Liver (tissue), 9 donors: ENCODE results near the gene TNS1. TPM values are rescaled to one million over a fixed set of nuclear protein-coding genes. Genes with fewer than 3 reads are reported as not detected.

ENCODE experiments used
- DNase-seq: peaks from one replicate; pipeline ENCODE4 v3.0.0-alpha.2; 2017; ENCODE audit warnings: low spot score
- H3K27ac ChIP-seq, 2 donors: one replicate each; pipeline ENCODE4 v1.7.0; 2013; ENCODE audit warnings: inconsistent platforms in 2 of 2, low read length in 2 of 2, control low read depth in 1 of 2, low read depth in 1 of 2, mild to moderate bottlenecking in 1 of 2
- H3K27me3 ChIP-seq, 4 donors: one replicate each; pipeline versions ENCODE4 v1.6.1 to v1.7.0; 2013; ENCODE audit warnings: low read length in 3 of 4, inconsistent platforms in 1 of 4, mild to moderate bottlenecking in 1 of 4, moderate library complexity in 1 of 4; ENCODE audit not compliant: control insufficient read depth in 4 of 4, insufficient read depth in 4 of 4
- H3K36me3 ChIP-seq, 4 donors: one replicate each; pipeline versions ENCODE4 v1.6.1 to v1.7.0; 2013; ENCODE audit warnings: low read length in 3 of 4, mild to moderate bottlenecking in 3 of 4, low read depth in 1 of 4, moderate library complexity in 1 of 4; ENCODE audit not compliant: control insufficient read depth in 4 of 4, insufficient read depth in 3 of 4
- H3K4me1 ChIP-seq, 4 donors: one replicate each; pipeline versions ENCODE4 v1.6.1 to v1.7.0; 2013; ENCODE audit warnings: low read length in 3 of 4, mild to moderate bottlenecking in 3 of 4, moderate library complexity in 1 of 4; ENCODE audit not compliant: control insufficient read depth in 4 of 4, insufficient read depth in 4 of 4
- H3K4me3 ChIP-seq, 3 donors: one replicate each; pipeline versions ENCODE4 v1.6.1 to v1.7.0; 2013; ENCODE audit warnings: low read length in 3 of 3, control low read depth in 1 of 3, low read depth in 1 of 3, mild to moderate bottlenecking in 1 of 3
- H3K9ac ChIP-seq, 2 donors: one replicate each; pipeline ENCODE4 v1.7.0; 2013; ENCODE audit warnings: low read length in 2 of 2, mild to moderate bottlenecking in 2 of 2, moderate library complexity in 2 of 2, control low read depth in 1 of 2, low read depth in 1 of 2
- H3K9me3 ChIP-seq, 4 donors: one replicate each; pipeline versions ENCODE4 v1.6.1 to v1.7.0; 2013; ENCODE audit warnings: low read length in 3 of 4; ENCODE audit not compliant: control insufficient read depth in 4 of 4
- ATF3 ChIP-seq: IDR thresholded peaks from 2 replicates; pipeline ENCODE4 v1.6.1; 2016; ENCODE audit warnings: antibody characterized with exemption
- EGR1 ChIP-seq, 2 donors: IDR thresholded peaks; 2 replicates each; pipeline ENCODE4 v1.6.1; 2016 to 2018; ENCODE audit warnings: antibody characterized with exemption in 2 of 2, low read depth in 2 of 2
- FOXA1 ChIP-seq: IDR thresholded peaks from 2 replicates; pipeline ENCODE4 v1.6.1; 2016; ENCODE audit warnings: antibody characterized with exemption
- HNF4A ChIP-seq, 2 donors: conservative IDR thresholded peaks; 2 replicates each; pipeline ENCODE4 v1.6.1; 2016; ENCODE audit warnings: antibody characterized with exemption in 2 of 2, mild to moderate bottlenecking in 2 of 2
- MAX ChIP-seq: IDR thresholded peaks from 2 replicates; pipeline ENCODE4 v1.6.1; 2016; ENCODE audit warnings: antibody characterized with exemption
- NR2F2 ChIP-seq: IDR thresholded peaks from 2 replicates; pipeline ENCODE4 v1.6.1; 2016; ENCODE audit warnings: antibody characterized with exemption
- RXRA ChIP-seq, 2 donors: IDR thresholded peaks; 2 replicates each; pipeline ENCODE4 v1.6.1; 2017 to 2018; ENCODE audit warnings: antibody characterized with exemption in 2 of 2, mild to moderate bottlenecking in 1 of 2
- TAF1 ChIP-seq: conservative IDR thresholded peaks from 2 replicates; pipeline ENCODE4 v1.6.1; 2016; ENCODE audit warnings: antibody characterized with exemption, mild to moderate bottlenecking
- ZBTB33 ChIP-seq: IDR thresholded peaks from 2 replicates; pipeline ENCODE4 v1.6.1; 2016; ENCODE audit warnings: antibody characterized with exemption
- WGBS: extraction: QIAGEN DNeasy Blood & Tissue Kit; methylation state at CpG from one replicate; pipeline ENCODE4 v1.1.7; 2013; 5-methylcytosine and 5-hydroxymethylcytosine counted together
- polyA plus RNA-seq, 2 donors: library from polyadenylated mRNA; stranded (reverse) in 1 of 2; unstranded in 1 of 2; fragments of 200-250 nt in 1 of 2; fragments of >200 nt in 1 of 2; fragmentation: Nextera tagmentation in 1 of 2; extraction: Ambion mirVana in 1 of 2; gene quantifications; one replicate each; pipeline versions ENCODE4 v1.2.1 to v1.2.3, GENCODE V29; 2013 to 2015
- total RNA-seq, 2 donors: library from RNA; depleted of rRNA; stranded (reverse); fragments of >200 nt; gene quantifications; one replicate each; pipeline ENCODE4 v1.2.3, GENCODE V29; 2014
- TF ChIP-seq, protein P1 (sequence below): fragments of 150-350 bp; IDR thresholded peaks from 2 replicates; pipeline ENCODE4 v1.5.1; 2017; ENCODE audit warnings: improper control_type of control experiment, low read depth, low read length; ENCODE audit not compliant: missing input control
- TF ChIP-seq, protein P2 (sequence below): IDR thresholded peaks from 2 replicates; pipeline ENCODE4 v1.6.1; 2016; ENCODE audit warnings: antibody characterized with exemption, mild to moderate bottlenecking
- donor health status: healthy.
- donor health status: healthy.
- donor health status: healthy.
- donor health status: healthy.
- donor health status: healthy.

Gene TNS1
- total and polyA plus RNA-seq, 4 donors = 16.3 to 128 (median 57.3) TPM

GRCh38 chr2:218010984-218011652, 8.3 kb upstream of the TNS1 start:
- 66% methylated on average over 12 of the region's 12 CpGs for WGBS
- Histone ChIP-seq H3K27me3 (peaks cover 3 to 8% (median 5%) of the 10 kb centered on the region in 4 donors), H3K4me3 (no peak overlapping the region), H3K9me3 (no peaks in the 10 kb centered on the region), H3K4me1 (peaks cover 0 to 12% (median 9%) of the 10 kb centered on the region in 4 donors), H3K36me3 (no peaks in the 10 kb centered on the region), H3K27ac (no peak overlapping the region), H3K9ac (no peak overlapping the region)
- DNase-seq = no peak
- TF ChIP-seq RXRA (IDR thresholded peaks at IDR 0.05) = no peak
- TF ChIP-seq ZBTB33 = no peak
- TF ChIP-seq FOXA1 = no peak

- H3K27me3 ChIP-seq = peaks cover 3 to 8% (median 5%) of the 10 kb centered on the region in 4 donors
- 3% methylated on average over 72 of the region's 72 CpGs for WGBS
- no peak for DNase-seq
- no peaks in the 10 kb centered on the region for H3K36me3 ChIP-seq
- H3K4me1 ChIP-seq = peaks cover 0 to 12% (median 9%) of the 10 kb centered on the region in 4 donors
- H3K9ac ChIP-seq = no peak overlapping the region
- no peaks in the 10 kb centered on the region for H3K9me3 ChIP-seq
- H3K4me3 ChIP-seq = peak overlapping the region in 1 of 3 donors; percentile 44
- no peak for TF ChIP-seq ATF3
- no peak for TF ChIP-seq HNF4A (conservative IDR thresholded peaks at IDR 0.05)
- TF ChIP-seq RXRA (IDR thresholded peaks at IDR 0.05) = no peak
- TF ChIP-seq, protein P1, sequence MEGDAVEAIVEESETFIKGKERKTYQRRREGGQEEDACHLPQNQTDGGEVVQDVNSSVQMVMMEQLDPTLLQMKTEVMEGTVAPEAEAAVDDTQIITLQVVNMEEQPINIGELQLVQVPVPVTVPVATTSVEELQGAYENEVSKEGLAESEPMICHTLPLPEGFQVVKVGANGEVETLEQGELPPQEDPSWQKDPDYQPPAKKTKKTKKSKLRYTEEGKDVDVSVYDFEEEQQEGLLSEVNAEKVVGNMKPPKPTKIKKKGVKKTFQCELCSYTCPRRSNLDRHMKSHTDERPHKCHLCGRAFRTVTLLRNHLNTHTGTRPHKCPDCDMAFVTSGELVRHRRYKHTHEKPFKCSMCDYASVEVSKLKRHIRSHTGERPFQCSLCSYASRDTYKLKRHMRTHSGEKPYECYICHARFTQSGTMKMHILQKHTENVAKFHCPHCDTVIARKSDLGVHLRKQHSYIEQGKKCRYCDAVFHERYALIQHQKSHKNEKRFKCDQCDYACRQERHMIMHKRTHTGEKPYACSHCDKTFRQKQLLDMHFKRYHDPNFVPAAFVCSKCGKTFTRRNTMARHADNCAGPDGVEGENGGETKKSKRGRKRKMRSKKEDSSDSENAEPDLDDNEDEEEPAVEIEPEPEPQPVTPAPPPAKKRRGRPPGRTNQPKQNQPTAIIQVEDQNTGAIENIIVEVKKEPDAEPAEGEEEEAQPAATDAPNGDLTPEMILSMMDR = no peak
- TF ChIP-seq TAF1 = no peak
- no peak for TF ChIP-seq ZBTB33
- no peak for TF ChIP-seq EGR1 (IDR thresholded peaks at IDR 0.05; ENCODE audit: low read depth in 2 of 2)
- no peak for TF ChIP-seq NR2F2
- TF ChIP-seq, protein P2, sequence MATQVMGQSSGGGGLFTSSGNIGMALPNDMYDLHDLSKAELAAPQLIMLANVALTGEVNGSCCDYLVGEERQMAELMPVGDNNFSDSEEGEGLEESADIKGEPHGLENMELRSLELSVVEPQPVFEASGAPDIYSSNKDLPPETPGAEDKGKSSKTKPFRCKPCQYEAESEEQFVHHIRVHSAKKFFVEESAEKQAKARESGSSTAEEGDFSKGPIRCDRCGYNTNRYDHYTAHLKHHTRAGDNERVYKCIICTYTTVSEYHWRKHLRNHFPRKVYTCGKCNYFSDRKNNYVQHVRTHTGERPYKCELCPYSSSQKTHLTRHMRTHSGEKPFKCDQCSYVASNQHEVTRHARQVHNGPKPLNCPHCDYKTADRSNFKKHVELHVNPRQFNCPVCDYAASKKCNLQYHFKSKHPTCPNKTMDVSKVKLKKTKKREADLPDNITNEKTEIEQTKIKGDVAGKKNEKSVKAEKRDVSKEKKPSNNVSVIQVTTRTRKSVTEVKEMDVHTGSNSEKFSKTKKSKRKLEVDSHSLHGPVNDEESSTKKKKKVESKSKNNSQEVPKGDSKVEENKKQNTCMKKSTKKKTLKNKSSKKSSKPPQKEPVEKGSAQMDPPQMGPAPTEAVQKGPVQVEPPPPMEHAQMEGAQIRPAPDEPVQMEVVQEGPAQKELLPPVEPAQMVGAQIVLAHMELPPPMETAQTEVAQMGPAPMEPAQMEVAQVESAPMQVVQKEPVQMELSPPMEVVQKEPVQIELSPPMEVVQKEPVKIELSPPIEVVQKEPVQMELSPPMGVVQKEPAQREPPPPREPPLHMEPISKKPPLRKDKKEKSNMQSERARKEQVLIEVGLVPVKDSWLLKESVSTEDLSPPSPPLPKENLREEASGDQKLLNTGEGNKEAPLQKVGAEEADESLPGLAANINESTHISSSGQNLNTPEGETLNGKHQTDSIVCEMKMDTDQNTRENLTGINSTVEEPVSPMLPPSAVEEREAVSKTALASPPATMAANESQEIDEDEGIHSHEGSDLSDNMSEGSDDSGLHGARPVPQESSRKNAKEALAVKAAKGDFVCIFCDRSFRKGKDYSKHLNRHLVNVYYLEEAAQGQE = no peak
- TF ChIP-seq MAX = no peak
- no peak overlapping the region for H3K27ac ChIP-seq
Measured at GRCh38 chr2:218010140-218010983, 7.6 kb upstream of the TNS1 start.
